Neural cell (in vitro differentiated cells): ENCODE results near the gene LY6G6D. TPM values are rescaled to one million over a fixed set of nuclear protein-coding genes. Genes with fewer than 3 reads are reported as not detected.

Source experiments
- H2AFZ ChIP-seq: fragments of 200-600, 300-800 bp; sonication (generic), shearing (Covaris generic); 2 replicates; pipeline ENCODE4 v1.6.0; 2014; ENCODE audit warnings: low read depth, mild to moderate bottlenecking, antibody characterized with exemption, low read length, moderate library complexity
- H3F3A ChIP-seq: fragments of 200-600 bp; shearing (Covaris generic); 2 replicates; pipeline ENCODE4 v1.6.1; 2016; ENCODE audit warnings: mild to moderate bottlenecking, moderate library complexity, mixed read lengths, antibody characterized with exemption, low read length; ENCODE audit not compliant: insufficient read depth, poor library complexity, severe bottlenecking
- H3K27ac ChIP-seq: fragments of 200-600, 300-800 bp; sonication (generic), shearing (Covaris generic); 2 replicates; pipeline ENCODE4 v1.5.1; 2014; ENCODE audit warnings: mild to moderate bottlenecking, low read length, moderate library complexity
- H3K27me3 ChIP-seq: fragments of 300-800, 200-600 bp; sonication (generic), shearing (Covaris generic); 2 replicates; pipeline ENCODE4 v1.6.0; 2014; ENCODE audit warnings: mild to moderate bottlenecking, low read depth, low read length, moderate library complexity; ENCODE audit not compliant: insufficient read depth
- H3K36me3 ChIP-seq: fragments of 300-800, 200-600 bp; sonication (generic), shearing (Covaris generic); 2 replicates; pipeline ENCODE4 v1.5.1; 2014; ENCODE audit warnings: mild to moderate bottlenecking, antibody characterized with exemption, low read length, moderate library complexity; ENCODE audit not compliant: insufficient read depth
- H3K4me2 ChIP-seq: fragments of 300-800, 200-600 bp; sonication (generic), shearing (Covaris generic); 2 replicates; pipeline ENCODE4 v1.6.0; 2014; ENCODE audit warnings: mild to moderate bottlenecking, low read length
- H3K4me3 ChIP-seq: fragments of 300-800, 200-600 bp; sonication (generic), shearing (Covaris generic); 2 replicates; pipeline ENCODE4 v1.5.1; 2014; ENCODE audit warnings: mild to moderate bottlenecking, low read length, moderate library complexity
- H3K79me2 ChIP-seq: fragments of 200-600 bp; shearing (Covaris generic); replicated peaks from 2 replicates; pipeline ENCODE4 v1.6.0; 2014; ENCODE audit warnings: mild to moderate bottlenecking, low read length, moderate library complexity; ENCODE audit not compliant: insufficient read depth
- H3K9ac ChIP-seq: fragments of 300-800, 200-600 bp; sonication (generic), shearing (Covaris generic); 2 replicates; pipeline ENCODE4 v1.6.1; 2016; ENCODE audit warnings: mild to moderate bottlenecking, low read length, mixed read lengths
- H3K9me2 ChIP-seq: fragments of 200-600 bp; shearing (Covaris generic); 2 replicates; pipeline ENCODE4 v1.6.1; 2016; ENCODE audit warnings: mild to moderate bottlenecking, low read length, mixed read lengths; ENCODE audit not compliant: insufficient read depth
- H3K9me3 ChIP-seq: fragments of 200-600, 300-800 bp; sonication (generic), shearing (Covaris generic); 2 replicates; pipeline ENCODE4 v1.6.1; 2016; ENCODE audit warnings: mild to moderate bottlenecking, mixed run types, low read length, moderate library complexity, mixed read lengths
- H4K20me1 ChIP-seq: fragments of 200-600 bp; shearing (Covaris generic); 2 replicates; pipeline ENCODE4 v1.6.1; 2016; ENCODE audit warnings: mild to moderate bottlenecking, mixed run types; ENCODE audit not compliant: insufficient read depth
- CTCF ChIP-seq: fragments of 450-650 bp; IDR thresholded peaks from 2 replicates; pipeline ENCODE4 v1.5.1; 2014; ENCODE audit warnings: antibody characterized with exemption, mild to moderate bottlenecking, moderate library complexity; ENCODE audit not compliant: poor library complexity, severe bottlenecking
- EP300 ChIP-seq: fragments of 450-650 bp; conservative IDR thresholded peaks from 2 replicates; pipeline ENCODE4 v1.6.1; 2014; ENCODE audit warnings: antibody characterized with exemption, mild to moderate bottlenecking, moderate library complexity; ENCODE audit not compliant: poor library complexity, severe bottlenecking
- EZH2 ChIP-seq: fragments of 200-600, 300-800 bp; shearing (Covaris generic), sonication (generic); IDR thresholded peaks from 2 replicates; pipeline ENCODE4 v1.6.1; 2014; ENCODE audit warnings: antibody characterized with exemption, low read length, borderline replicate concordance, mild to moderate bottlenecking; ENCODE audit not compliant: insufficient read depth, poor library complexity, severe bottlenecking
- MXI1 ChIP-seq: fragments of 450-650 bp; conservative IDR thresholded peaks from 2 replicates; pipeline ENCODE4 v1.6.1; 2014; ENCODE audit warnings: antibody characterized with exemption, mild to moderate bottlenecking; ENCODE audit not compliant: poor library complexity, severe bottlenecking
- POLR2AphosphoS5 ChIP-seq: IDR thresholded peaks from 2 replicates; pipeline ENCODE4 v1.6.1; 2012
- RAD21 ChIP-seq: fragments of 450-650 bp; conservative IDR thresholded peaks from 2 replicates; pipeline ENCODE4 v1.6.1; 2014; ENCODE audit warnings: antibody characterized with exemption, mild to moderate bottlenecking, moderate library complexity
- REST ChIP-seq: IDR thresholded peaks from 2 replicates; pipeline ENCODE4 v1.6.1; 2012; ENCODE audit warnings: borderline replicate concordance
- SMC3 ChIP-seq: fragments of 450-650 bp; conservative IDR thresholded peaks from 2 replicates; pipeline ENCODE4 v1.6.1; 2014; ENCODE audit warnings: antibody characterized with exemption, mild to moderate bottlenecking, moderate library complexity; ENCODE audit not compliant: poor library complexity
- TAF1 ChIP-seq: IDR thresholded peaks from 2 replicates; pipeline ENCODE4 v1.6.1; 2012; ENCODE audit warnings: low read depth
- polyA plus RNA-seq: library from polyadenylated mRNA; depleted of rRNA; stranded (reverse); fragments of >200 nt; gene quantifications from 2 replicates; pipeline ENCODE4 v1.2.3, GENCODE V29; 2014

LY6G6D gene
- polyA plus RNA-seq, 1 donor from 2014 or later, result not detected

- H3K4me3 ChIP-seq, result no peak overlapping the region
- H3K36me3 ChIP-seq, result no peaks in the 10 kb centered on the region
- no peaks in the 10 kb centered on the region for H3K27me3 ChIP-seq
- H3K9ac ChIP-seq, result no peak overlapping the region
- no peaks in the 10 kb centered on the region for H3K9me3 ChIP-seq
- H3K9me2 ChIP-seq, result no peaks in the 10 kb centered on the region
- H4K20me1 ChIP-seq, result no peaks in the 10 kb centered on the region
- TF ChIP-seq EZH2, result no peak
- no peak for TF ChIP-seq CTCF
- no peak for TF ChIP-seq POLR2AphosphoS5
- TF ChIP-seq SMC3, result no peak
- TF ChIP-seq REST, result no peak
- no peak for TF ChIP-seq EP300
- no peak for TF ChIP-seq MXI1
- TF ChIP-seq TAF1, result no peak
- no peak for TF ChIP-seq RAD21
- no peak overlapping the region for H3K4me2 ChIP-seq
- no peak overlapping the region for H2AFZ ChIP-seq
- H3K79me2 ChIP-seq, result peaks cover 19% of the 10 kb centered on the region
- H3K27ac ChIP-seq, result no peak overlapping the region
- H3F3A ChIP-seq, result no peaks in the 10 kb centered on the region
Observed at GRCh38 chr6:31705931-31706330, 9.2 kb upstream of the LY6G6D start.

- TF ChIP-seq EP300, result no peak
- no peak within 1 kb of the TSS for H3K4me3 ChIP-seq
- H3K36me3 ChIP-seq, result no peaks in the 10 kb centered on the region
- no peak within 1 kb of the TSS for H2AFZ ChIP-seq
- H3K9ac ChIP-seq, result no peak within 1 kb of the TSS
- H3K27me3 ChIP-seq, result no peaks in the 10 kb centered on the region
- no peaks in the 10 kb centered on the region for H3K9me2 ChIP-seq
- no peak within 1 kb of the TSS for H3K27ac ChIP-seq
- H3K9me3 ChIP-seq, result no peaks in the 10 kb centered on the region
- no peaks in the 10 kb centered on the region for H4K20me1 ChIP-seq
- H3F3A ChIP-seq, result no peaks in the 10 kb centered on the region
- H3K79me2 ChIP-seq, result peaks cover 12% of the 10 kb centered on the region
- no peak within 1 kb of the TSS for H3K4me2 ChIP-seq
Observed at GRCh38 chr6:31706599-31706998, 8.5 kb upstream of the LY6G6D start, which contains the start of gene LY6G6F. Gene LY6G6F, plus strand, starts transcription at chr6:31706866. Its CDS starts 41 bp downstream, at chr6:31706907.

- H3K4me2 ChIP-seq, result no peak overlapping the region
- TF ChIP-seq MXI1, result no peak
- TF ChIP-seq CTCF, result no peak
- TF ChIP-seq POLR2AphosphoS5, result no peak
- TF ChIP-seq TAF1, result no peak
- TF ChIP-seq RAD21, result no peak
- TF ChIP-seq SMC3, result no peak
- TF ChIP-seq REST, result no peak
- no peak for TF ChIP-seq EZH2
- no peaks in the 10 kb centered on the region for H4K20me1 ChIP-seq
- H3K9me3 ChIP-seq, result no peaks in the 10 kb centered on the region
- no peaks in the 10 kb centered on the region for H3K36me3 ChIP-seq
- no peak overlapping the region for H3K27ac ChIP-seq
- no peak overlapping the region for H3K4me3 ChIP-seq
- no peak overlapping the region for H2AFZ ChIP-seq
- peaks cover 1% of the 10 kb centered on the region for H3K79me2 ChIP-seq
- no peaks in the 10 kb centered on the region for H3F3A ChIP-seq
- H3K9ac ChIP-seq, result no peak overlapping the region
- no peaks in the 10 kb centered on the region for H3K9me2 ChIP-seq
- no peaks in the 10 kb centered on the region for H3K27me3 ChIP-seq
Observed at GRCh38 chr6:31707701-31708100, 7.4 kb upstream of the LY6G6D start.
